Panc1 (cell line): ENCODE measurements around the gene CGB2. TPM values are rescaled to one million over a fixed set of nuclear protein-coding genes. Genes with fewer than 3 reads are reported as not detected.

Experiments
- ATAC-seq: fragments of 200-7000 bp; cut with Tn5 transposase; 2 replicates; pipeline ENCODE4 v1.9.1; 2020; ENCODE audit warnings: mild to moderate bottlenecking, moderate library complexity
- BruUV-seq: library from RNA; stranded (reverse); fragments of 400-500 nt; replicated peaks from 2 replicates; lab custom pipeline; 2021; lab: Mats Ljungman, UMichigan
- CTCF ChIA-PET: fragments of 300-600 bp; sonication (Branson Sonifier 250); formaldehyde crosslinking; loops from one replicate; lab custom pipeline; 2022; ENCODE audit warnings: antibody characterized with exemption; lab: Charles Lee
- POLR2A ChIA-PET: fragments of 300-600 bp; sonication (Branson Sonifier 250); formaldehyde crosslinking; loops from one replicate; lab custom pipeline; 2022; ENCODE audit warnings: antibody characterized with exemption; lab: Charles Lee
- DNase-seq: peaks from one replicate; pipeline ENCODE4 v3.0.0-alpha.2; 2010; ENCODE audit warnings: low read depth, low spot score
- H3K27ac ChIP-seq: 2 replicates; pipeline ENCODE4 v1.5.1; 2011; ENCODE audit warnings: mild to moderate bottlenecking, low read length, inconsistent platforms
- H3K27me3 ChIP-seq: fragments of 200-500 bp; sonication (Bioruptor generic); 2 replicates; pipeline ENCODE4 v1.6.0; 2014; ENCODE audit warnings: low read length, inconsistent platforms; ENCODE audit not compliant: control insufficient read depth, insufficient read depth
- H3K36me3 ChIP-seq: fragments of 200-500 bp; sonication (Bioruptor generic); 2 replicates; pipeline ENCODE4 v1.5.1; 2014; ENCODE audit warnings: inconsistent platforms, mild to moderate bottlenecking, low read length, moderate library complexity; ENCODE audit not compliant: control insufficient read depth, insufficient read depth
- H3K4me1 ChIP-seq: 2 replicates; pipeline ENCODE4 v1.5.1; 2011; ENCODE audit warnings: inconsistent platforms, mild to moderate bottlenecking, low read length, moderate library complexity; ENCODE audit not compliant: control insufficient read depth, insufficient read depth
- H3K4me3 ChIP-seq, 2 experiments: 2 replicates each; pipeline ENCODE4 v1.5.1; 2011 to 2012; ENCODE audit warnings: low read depth in 2 of 2, low read length in 2 of 2, mild to moderate bottlenecking in 2 of 2, inconsistent platforms in 1 of 2, moderate library complexity in 1 of 2
- H3K9me3 ChIP-seq: fragments of 200-500 bp; sonication (Bioruptor generic); 2 replicates; pipeline ENCODE4 v1.5.1; 2014; ENCODE audit warnings: low read depth, mild to moderate bottlenecking, inconsistent platforms, low read length, moderate library complexity; ENCODE audit not compliant: control insufficient read depth, insufficient read depth
- CTCF ChIP-seq: fragments of 450-650 bp; IDR thresholded peaks from 2 replicates; pipeline ENCODE4 v1.5.1; 2017; ENCODE audit warnings: mild to moderate bottlenecking
- POLR2AphosphoS5 ChIP-seq: IDR thresholded peaks from 2 replicates; pipeline ENCODE4 v1.6.1; 2012; ENCODE audit warnings: mild to moderate bottlenecking, low read depth, low read length, moderate library complexity
- REST ChIP-seq, 2 experiments: IDR thresholded peaks; 2 replicates each; pipeline ENCODE4 v1.6.1; 2011 to 2012; ENCODE audit warnings: low read depth in 2 of 2, control low read depth in 1 of 2, low read length in 1 of 2, mild to moderate bottlenecking in 1 of 2, moderate library complexity in 1 of 2; ENCODE audit not compliant: insufficient read depth in 1 of 2
- SIN3A ChIP-seq: IDR thresholded peaks from 2 replicates; pipeline ENCODE4 v1.6.1; 2012; ENCODE audit warnings: low read depth, mild to moderate bottlenecking, low read length, moderate library complexity, borderline replicate concordance; ENCODE audit not compliant: insufficient read depth
- TCF7L2 ChIP-seq: IDR thresholded peaks from 2 replicates; pipeline ENCODE4 v1.6.1; 2011; ENCODE audit warnings: mild to moderate bottlenecking, low read depth, low read length, inconsistent platforms
- in situ Hi-C: cut with HindIII; loops from 2 replicates; pipeline ENCODE4 v1.10.0; 2016; ENCODE audit warnings: low sequenced_read_pairs, low pct_unique_long_range_greater_than_20kb
- intact Hi-C: fragments of 100-400 bp; cut with micrococcal nuclease; formaldehyde crosslinking; loops from one replicate; pipeline ENCODE4 v1.10.0; 2022; ENCODE audit not compliant: unreplicated experiment
- total RNA-seq: library from RNA; stranded (reverse); gene quantifications from one replicate; pipeline ENCODE4 v1.2.1, GENCODE V29; 2021; ENCODE audit not compliant: unreplicated experiment

The CGB2 gene
- total RNA-seq, 1 experiment from 2014 or later, result not detected

- peaks cover 4% of the 10 kb centered on the region; the same call in 1 of the 2 replicates for H3K4me1 ChIP-seq
- ChIA-PET CTCF (no interaction called here), POLR2A (no interaction called here)
- H3K27me3 ChIP-seq, result no peaks in the 10 kb centered on the region
- ATAC-seq (no peak), DNase-seq (no peak)
- in situ Hi-C loops, result no loop called here
- BruUV-seq, result no TSS peak
- TF ChIP-seq SIN3A (no peak), POLR2AphosphoS5 (no peak)
- no peak overlapping the region for H3K4me3 ChIP-seq
- no peak overlapping the region for H3K27ac ChIP-seq
- no peaks in the 10 kb centered on the region for H3K36me3 ChIP-seq
- no peaks in the 10 kb centered on the region for H3K9me3 ChIP-seq
- intact Hi-C loops, result no loop called here
Measured at GRCh38 chr19:49061445-49061844, 29.8 kb downstream of the CGB2 start.

- Histone ChIP-seq H3K4me3 (peak overlapping the region; percentile 12 to 42), H3K27me3 (no peaks in the 10 kb centered on the region), H3K4me1 (peaks cover 4% of the 10 kb centered on the region; the same call in 1 of the 2 replicates), H3K9me3 (no peaks in the 10 kb centered on the region), H3K36me3 (no peaks in the 10 kb centered on the region), H3K27ac (no peak overlapping the region)
- ChIA-PET CTCF (interaction anchor here (0.7 to 0.8 kb wide), 2 partner anchors 38 to 64 kb away, joined by 3 read pairs; no protein-coding TSS in a partner anchor), POLR2A (no interaction called here)
- ATAC-seq (peak; percentile 58), DNase-seq (no peak)
- in situ Hi-C loops, result no loop called here
- TF ChIP-seq TCF7L2 (no peak), POLR2AphosphoS5 (no peak), REST (IDR thresholded peaks at IDR 0.05; ENCODE audit: insufficient read depth in 1 of 2, low read depth in 2 of 2, low read length in 1 of 2) (no peak), SIN3A (no peak)
- intact Hi-C loops, result no loop called here
- BruUV-seq, result no TSS peak
Measured at GRCh38 chr19:49064029-49064629, 32.4 kb downstream of the CGB2 start.

- Histone ChIP-seq H3K27ac (no peak within 1 kb of the TSS), H3K27me3 (no peaks in the 10 kb centered on the region), H3K4me1 (peaks cover 4% of the 10 kb centered on the region; the same call in 1 of the 2 replicates), H3K9me3 (no peaks in the 10 kb centered on the region), H3K4me3 (peak within 1 kb of the TSS; percentile 12 to 42), H3K36me3 (no peaks in the 10 kb centered on the region)
- in situ Hi-C loops (no loop called here), intact Hi-C loops (no loop called here)
- BruUV-seq, result no TSS peak
- ChIA-PET POLR2A (no interaction called here), CTCF (interaction anchor here (0.6 to 0.8 kb wide), 3 partner anchors 37 to 281 kb away, joined by 3 to 5 read pairs (median 3); no protein-coding TSS in a partner anchor)
- ATAC-seq (peak; percentile 76), DNase-seq (no peak)
- TF ChIP-seq TCF7L2 (no peak), POLR2AphosphoS5 (no peak), SIN3A (no peak), REST (IDR thresholded peaks at IDR 0.05; ENCODE audit: insufficient read depth in 1 of 2, low read depth in 2 of 2, low read length in 1 of 2) (no peak), CTCF (no peak)
Measured at GRCh38 chr19:49064768-49065611, 33.3 kb downstream of the CGB2 start, which contains the start of gene NTF4. TSS of gene NTF4 (minus strand) at chr19:49064818. CDS start at chr19:49061997, 2,821 bp downstream.
